ENCODE data around the gene CRTC3.

- TF ChIP-seq TAF1 (IDR thresholded peaks at IDR 0.05; ENCODE audit: borderline replicate concordance, insufficient read depth, low read length) (no peak), POLR2AphosphoS5 (IDR thresholded peaks at IDR 0.05; ENCODE audit: low read depth, low read length) (no peak), REST (IDR thresholded peaks at IDR 0.05; ENCODE audit: insufficient read depth in 1 of 2, low read depth in 2 of 2, low read length in 2 of 2) (no peak), FOXP2 (optimal IDR thresholded peaks at IDR 0.05; ENCODE audit: borderline replicate concordance, extremely low read depth, extremely low read length, insufficient read depth) (no peak), SIN3A (IDR thresholded peaks at IDR 0.05; ENCODE audit: borderline replicate concordance, insufficient read depth, low read length) (no peak)
These were observed 17.4 kb upstream of the CRTC3 start for GRCh38 chr15:90512276-90512675.

All from PFSK-1 (cell line).